ENCODE measurements around the gene LASP1. TPM values are rescaled to one million over a fixed set of nuclear protein-coding genes. Genes with fewer than 3 reads are reported as not detected.

Gene LASP1
- total RNA-seq, 2 donors from 2014 or later = 70.3 to 76.1 TPM

- intact Hi-C loops (cut with DNase I) = no loop called here
- Histone ChIP-seq H3K36me3 (replicated peaks in 1 of 2; ENCODE audit: insufficient read depth in 1 of 2, low read depth in 2 of 2) (peaks cover 26 to 43% of the 10 kb centered on the region in 2 donors), H3K27me3 (no peaks in the 10 kb centered on the region), H3K27ac (no peak overlapping the region), H3K4me3 (no peak overlapping the region), H3K4me1 (peaks cover 16% of the 10 kb centered on the region), H3K9me3 (no peaks in the 10 kb centered on the region)
- TF ChIP-seq POLR2A (IDR thresholded peaks at IDR 0.05) (no peak), CTCF (IDR thresholded peaks at IDR 0.05) (no peak)
- 77 to 78% methylated on average over 8 of the region's 8 CpGs for WGBS, 2 donors
- DNase-seq (no peak), ATAC-seq (no peak)
Measured at GRCh38 chr17:38916771-38917170, 46.9 kb downstream of the LASP1 start.

- no peak for ATAC-seq
Measured at GRCh38 chr17:38917259-38917658, 47.4 kb downstream of the LASP1 start.

GRCh38 chr17:38918129-38918913 lies 48.5 kb downstream of the LASP1 start:
- Histone ChIP-seq H3K9me3 (no peaks in the 10 kb centered on the region), H3K27me3 (no peaks in the 10 kb centered on the region), H3K4me1 (peaks cover 14% of the 10 kb centered on the region), H3K27ac (no peak overlapping the region), H3K4me3 (no peak overlapping the region), H3K36me3 (replicated peaks in 1 of 2; ENCODE audit: insufficient read depth in 1 of 2, low read depth in 2 of 2) (peaks cover 26 to 43% of the 10 kb centered on the region in 2 donors)
- intact Hi-C loops (cut with DNase I) = no loop called here
- no peak for TF ChIP-seq CTCF (IDR thresholded peaks at IDR 0.05)
- no peak for TF ChIP-seq POLR2A (IDR thresholded peaks at IDR 0.05)
- DNase-seq (no peak), ATAC-seq (no peak)
- 83 to 92% methylated on average over 18 to 37 of the region's 37 CpGs for WGBS, 2 donors

More at GRCh38 chr17:38917259-38917658, 47.4 kb downstream of the LASP1 start:
- DNase-seq = no peak
- Histone ChIP-seq H3K27me3 (no peaks in the 10 kb centered on the region), H3K36me3 (replicated peaks in 1 of 2; ENCODE audit: insufficient read depth in 1 of 2, low read depth in 2 of 2) (peaks cover 26 to 43% of the 10 kb centered on the region in 2 donors), H3K4me1 (peaks cover 14% of the 10 kb centered on the region), H3K27ac (no peak overlapping the region), H3K4me3 (no peak overlapping the region), H3K9me3 (no peaks in the 10 kb centered on the region)
- TF ChIP-seq POLR2A (IDR thresholded peaks at IDR 0.05) = no peak
- no peak for TF ChIP-seq CTCF (IDR thresholded peaks at IDR 0.05)
- intact Hi-C loops (cut with DNase I) = no loop called here
- WGBS, 2 donors = 84 to 100% methylated on average over 3 of the region's 3 CpGs

GRCh38 chr17:38918916-38919315 lies 49.1 kb downstream of the LASP1 start:
- DNase-seq (no peak), ATAC-seq (no peak)
- Histone ChIP-seq H3K4me3 (no peak overlapping the region), H3K27me3 (no peaks in the 10 kb centered on the region), H3K27ac (no peak overlapping the region), H3K9me3 (no peaks in the 10 kb centered on the region), H3K4me1 (peaks cover 14% of the 10 kb centered on the region), H3K36me3 (replicated peaks in 1 of 2; ENCODE audit: insufficient read depth in 1 of 2, low read depth in 2 of 2) (peaks cover 26 to 43% of the 10 kb centered on the region in 2 donors)
- 95 to 98% methylated on average over 5 of the region's 5 CpGs for WGBS, 2 donors
- intact Hi-C loops (cut with DNase I) = no loop called here
- TF ChIP-seq CTCF (IDR thresholded peaks at IDR 0.05) (no peak), POLR2A (IDR thresholded peaks at IDR 0.05) (no peak)

Measured in body of pancreas (tissue), 4 donors.